ENCODE data around the gene GOLGA6L10. TPM values are rescaled to one million over a fixed set of nuclear protein-coding genes. Genes with fewer than 3 reads are reported as not detected.
A peak's percentile ranks its signal among the peaks of the same experiment; 100 is the strongest.
"Not testable (repeated sequence)": the region's sequence is repeated elsewhere in the genome, so short reads cannot be mapped to it uniquely, and the experiment has no call there.

Gene GOLGA6L10
- total RNA-seq, 2 experiments from 2014 or later, result 0.97 to 1.6 TPM

DNA sequence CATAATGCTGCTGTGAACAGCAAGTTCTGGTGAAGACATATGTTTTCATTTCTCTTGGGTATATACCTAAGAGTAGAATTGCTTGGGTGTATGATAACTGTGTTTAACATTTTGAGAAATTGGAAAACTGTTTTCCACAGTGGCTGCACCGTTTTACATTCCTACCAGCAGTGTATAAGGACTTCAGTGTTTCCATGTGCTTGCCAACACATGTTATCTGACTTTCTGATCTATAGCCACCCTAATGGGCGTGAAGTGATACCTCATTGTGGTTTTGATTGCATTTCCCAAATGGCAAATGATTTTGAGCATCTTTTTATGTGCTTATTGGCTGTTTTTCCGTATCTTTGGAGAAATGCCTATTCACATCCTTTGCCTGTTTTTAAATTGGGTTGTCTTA lies 18.5 kb upstream of the GOLGA6L10 start:
- POLR2A ChIA-PET; H3K27me3 Mint-ChIP-seq; H3K27ac Mint-ChIP-seq; intact Hi-C loops (cut with DNase I, micrococcal nuclease); H3K4me3 Mint-ChIP-seq; CTCF ChIA-PET; ATAC-seq; H3K4me1 Mint-ChIP-seq; H3K9me3 Mint-ChIP-seq (ENCODE audit: low read depth); H3K36me3 Mint-ChIP-seq (ENCODE audit: low read depth); DNase-seq: not testable (repeated sequence)

DNA sequence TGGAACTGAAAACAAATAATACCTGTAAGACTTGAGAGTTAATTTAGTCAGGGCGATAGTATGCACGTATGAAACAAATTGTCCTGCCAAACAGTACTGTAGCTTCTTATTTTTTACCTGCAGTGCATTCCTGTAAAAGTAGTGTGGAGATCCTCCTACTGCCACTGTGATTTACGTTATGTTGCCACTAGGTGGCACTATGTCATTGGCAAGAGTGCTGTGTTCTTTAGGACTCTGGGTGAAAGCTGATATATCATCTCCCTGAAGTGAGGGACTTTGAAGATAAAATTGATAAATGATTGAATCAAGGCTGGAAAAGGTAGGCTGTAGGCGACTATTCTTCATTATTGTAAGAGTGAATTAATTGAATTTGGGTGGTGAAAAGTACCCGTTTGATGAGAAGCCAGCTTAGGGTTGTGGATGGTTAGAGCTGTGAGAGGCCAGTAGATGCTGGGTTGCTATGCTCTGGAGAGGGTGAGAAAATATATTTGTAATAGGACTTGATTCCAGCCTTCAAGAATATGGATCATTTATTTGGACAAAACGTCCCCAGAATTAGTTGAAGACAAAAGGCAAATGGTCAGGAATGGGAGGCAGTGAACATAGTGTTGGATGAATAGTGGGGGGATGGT lies 16.5 kb upstream of the GOLGA6L10 start:
- H3K9me3 Mint-ChIP-seq (ENCODE audit: low read depth); H3K27me3 Mint-ChIP-seq; H3K4me1 Mint-ChIP-seq; intact Hi-C loops (cut with DNase I, micrococcal nuclease); H3K4me3 Mint-ChIP-seq; CTCF ChIA-PET; POLR2A ChIA-PET; H3K36me3 Mint-ChIP-seq (ENCODE audit: low read depth); H3K27ac Mint-ChIP-seq: not testable (repeated sequence)
- peak; percentile 52 for DNase-seq
- peak; percentile 98 for ATAC-seq

DNA sequence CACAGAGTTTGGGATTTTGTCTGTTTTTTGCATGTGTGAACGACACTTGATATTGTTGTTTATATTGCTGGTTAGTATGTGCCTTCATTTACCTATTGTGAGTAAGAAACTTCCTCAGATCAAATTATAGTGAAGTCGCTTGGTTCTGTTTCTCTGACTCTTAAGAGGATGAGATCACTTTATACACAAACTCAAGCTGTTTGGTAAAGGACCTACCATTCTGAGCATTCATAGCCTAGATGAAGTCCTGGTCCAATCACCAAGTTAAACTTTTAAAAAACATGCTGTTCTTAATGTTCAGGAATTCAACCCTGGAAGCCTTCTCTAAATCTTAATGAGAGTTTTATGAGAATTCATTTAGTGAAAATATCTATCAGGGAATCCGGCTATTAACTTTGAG lies 15.3 kb upstream of the GOLGA6L10 start:
- DNase-seq; H3K4me3 Mint-ChIP-seq; H3K36me3 Mint-ChIP-seq (ENCODE audit: low read depth); H3K27me3 Mint-ChIP-seq; H3K4me1 Mint-ChIP-seq; CTCF ChIA-PET; H3K27ac Mint-ChIP-seq; intact Hi-C loops (cut with DNase I, micrococcal nuclease); H3K9me3 Mint-ChIP-seq (ENCODE audit: low read depth); POLR2A ChIA-PET; ATAC-seq: not testable (repeated sequence)

DNA sequence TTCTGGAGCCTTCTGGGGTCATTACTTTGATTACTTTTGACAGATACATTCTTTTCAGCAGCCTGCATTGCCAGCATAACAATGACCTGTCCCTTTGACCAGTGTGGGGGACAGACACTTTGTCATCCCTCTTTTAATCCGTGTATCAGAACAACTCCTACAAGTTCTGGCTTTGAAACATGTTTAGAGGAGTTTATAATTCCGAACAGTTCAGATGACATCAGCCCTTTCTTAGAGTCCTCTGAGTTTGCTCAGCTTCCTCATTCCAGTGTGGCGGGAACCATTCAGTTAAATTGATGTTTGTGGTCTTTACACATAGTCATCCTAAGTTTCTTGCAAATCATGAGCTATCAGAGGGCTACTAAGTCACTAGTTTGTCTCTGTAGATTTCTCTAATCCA lies 13.5 kb upstream of the GOLGA6L10 start:
- intact Hi-C loops (cut with DNase I, micrococcal nuclease); H3K9me3 Mint-ChIP-seq (ENCODE audit: low read depth); DNase-seq; H3K27ac Mint-ChIP-seq; CTCF ChIA-PET; H3K4me3 Mint-ChIP-seq; ATAC-seq; H3K36me3 Mint-ChIP-seq (ENCODE audit: low read depth); POLR2A ChIA-PET; H3K27me3 Mint-ChIP-seq; H3K4me1 Mint-ChIP-seq: not testable (repeated sequence)

DNA sequence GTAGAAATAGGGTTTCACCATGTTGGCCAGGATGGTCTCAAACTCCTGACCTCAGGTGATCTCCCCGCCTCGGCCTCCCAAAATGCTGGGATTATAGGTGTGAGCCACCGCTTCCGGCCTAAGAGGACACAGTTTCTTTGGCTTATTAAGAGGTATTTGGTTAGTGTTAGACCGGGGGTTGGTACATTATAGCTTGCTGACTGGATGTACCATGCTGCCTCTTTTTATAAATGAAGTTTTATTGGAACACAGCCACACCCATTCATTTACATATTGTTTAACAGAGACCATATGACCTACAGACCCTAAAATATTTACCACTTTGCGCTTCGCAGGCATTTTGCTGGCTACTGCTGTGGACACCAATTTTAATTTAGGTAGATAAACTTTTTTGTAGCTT lies 11.3 kb upstream of the GOLGA6L10 start:
- H3K4me1 Mint-ChIP-seq; H3K9me3 Mint-ChIP-seq (ENCODE audit: low read depth); DNase-seq; POLR2A ChIA-PET; H3K27ac Mint-ChIP-seq; H3K4me3 Mint-ChIP-seq; H3K36me3 Mint-ChIP-seq (ENCODE audit: low read depth); H3K27me3 Mint-ChIP-seq; ATAC-seq; intact Hi-C loops (cut with DNase I, micrococcal nuclease); CTCF ChIA-PET: not testable (repeated sequence)

DNA sequence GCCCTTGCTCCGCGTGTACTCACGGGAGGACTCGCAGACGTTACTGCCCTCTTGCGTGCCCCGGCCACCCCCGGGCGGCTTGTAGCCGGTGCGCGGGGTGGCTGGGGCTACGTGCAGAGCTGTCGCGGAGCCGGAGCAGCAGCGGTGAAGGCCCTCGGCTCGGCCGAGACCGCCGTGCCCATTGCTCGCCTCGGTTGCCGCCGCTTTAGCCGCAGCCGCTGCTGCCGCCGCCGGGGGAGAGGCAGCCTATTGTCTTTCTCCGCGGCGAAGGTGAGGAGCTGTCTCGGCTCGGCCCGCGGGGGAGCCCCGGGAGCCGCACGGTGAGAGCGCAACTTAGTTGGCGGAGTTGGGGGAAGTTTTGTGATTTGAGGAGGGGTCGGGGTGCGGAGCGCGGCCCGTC lies 5.8 kb upstream of the GOLGA6L10 start:
- POLR2A ChIA-PET; H3K27me3 Mint-ChIP-seq; H3K36me3 Mint-ChIP-seq (ENCODE audit: low read depth); DNase-seq; H3K4me3 Mint-ChIP-seq; ATAC-seq; intact Hi-C loops (cut with DNase I, micrococcal nuclease); H3K27ac Mint-ChIP-seq; H3K9me3 Mint-ChIP-seq (ENCODE audit: low read depth); H3K4me1 Mint-ChIP-seq; CTCF ChIA-PET: not testable (repeated sequence)

DNA sequence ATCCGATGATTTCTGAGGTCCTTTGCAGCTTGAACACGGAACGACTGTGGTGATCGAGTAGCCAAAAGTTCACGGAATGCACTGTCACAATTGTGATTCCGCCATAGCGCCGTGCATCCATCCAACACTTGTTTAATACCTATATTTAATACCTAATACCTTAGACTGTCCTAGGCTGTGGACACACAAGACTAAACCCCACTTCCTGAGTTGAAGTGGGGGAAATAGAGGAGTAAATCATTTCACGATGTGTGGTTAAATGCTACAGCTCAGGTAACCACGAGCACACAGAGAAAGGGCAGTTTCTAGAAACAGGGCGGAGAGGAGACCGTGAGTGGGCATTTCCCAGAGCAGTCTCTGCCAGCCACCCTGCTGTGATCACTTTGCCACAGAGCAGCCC lies 5.3 kb upstream of the GOLGA6L10 start:
- H3K4me1 Mint-ChIP-seq; H3K27ac Mint-ChIP-seq; intact Hi-C loops (cut with DNase I, micrococcal nuclease); H3K4me3 Mint-ChIP-seq; H3K36me3 Mint-ChIP-seq (ENCODE audit: low read depth); ATAC-seq; H3K27me3 Mint-ChIP-seq; POLR2A ChIA-PET; DNase-seq; CTCF ChIA-PET; H3K9me3 Mint-ChIP-seq (ENCODE audit: low read depth): not testable (repeated sequence)

DNA sequence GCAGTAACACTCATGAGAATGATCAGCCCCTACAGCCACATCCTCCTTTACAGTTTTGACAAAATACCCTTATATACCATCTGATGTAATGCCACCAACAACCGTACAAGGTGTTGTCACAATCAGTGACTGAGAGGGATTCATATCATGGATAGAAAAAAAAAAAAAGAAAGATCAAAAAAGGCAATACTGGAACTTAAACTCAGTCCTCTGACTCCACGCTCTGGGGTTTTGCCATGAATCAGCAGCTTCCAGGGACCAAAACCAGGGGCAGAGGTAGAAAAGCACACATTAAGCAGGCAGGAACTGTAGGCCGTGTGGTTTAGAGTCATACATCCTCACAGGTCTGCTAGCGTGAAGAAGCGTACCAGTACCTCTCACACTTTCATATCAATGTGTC lies 1.6 kb downstream of the GOLGA6L10 start:
- peak; percentile 62 for DNase-seq
- H3K9me3 Mint-ChIP-seq (ENCODE audit: low read depth); H3K4me1 Mint-ChIP-seq; H3K4me3 Mint-ChIP-seq; H3K36me3 Mint-ChIP-seq (ENCODE audit: low read depth); CTCF ChIA-PET; ATAC-seq; intact Hi-C loops (cut with DNase I, micrococcal nuclease); POLR2A ChIA-PET; H3K27ac Mint-ChIP-seq; H3K27me3 Mint-ChIP-seq: not testable (repeated sequence)

DNA sequence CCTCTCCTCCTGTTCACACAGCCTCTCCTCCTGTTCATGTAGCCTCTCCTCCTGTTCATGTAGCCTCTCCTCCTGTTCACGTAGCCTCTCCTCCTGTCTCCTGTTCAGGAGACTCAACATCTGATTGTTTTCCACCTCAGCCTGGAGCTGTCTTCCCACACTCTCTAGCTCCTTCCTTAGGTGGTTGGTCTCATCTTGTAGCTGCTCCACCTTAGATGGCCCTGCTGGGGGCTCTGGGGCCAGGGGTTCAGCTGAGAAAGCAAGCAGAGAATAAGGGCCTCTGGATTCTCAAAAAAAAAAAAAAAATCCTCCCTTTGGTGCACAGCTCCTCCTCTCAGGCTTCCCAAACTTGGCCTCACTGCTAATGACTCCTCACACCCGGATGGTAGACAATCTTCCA lies 4.1 kb downstream of the GOLGA6L10 start:
- intact Hi-C loops (cut with DNase I, micrococcal nuclease); H3K27me3 Mint-ChIP-seq; DNase-seq; H3K9me3 Mint-ChIP-seq (ENCODE audit: low read depth); ATAC-seq; H3K4me3 Mint-ChIP-seq; H3K4me1 Mint-ChIP-seq; H3K36me3 Mint-ChIP-seq (ENCODE audit: low read depth); POLR2A ChIA-PET; CTCF ChIA-PET; H3K27ac Mint-ChIP-seq: not testable (repeated sequence)

DNA sequence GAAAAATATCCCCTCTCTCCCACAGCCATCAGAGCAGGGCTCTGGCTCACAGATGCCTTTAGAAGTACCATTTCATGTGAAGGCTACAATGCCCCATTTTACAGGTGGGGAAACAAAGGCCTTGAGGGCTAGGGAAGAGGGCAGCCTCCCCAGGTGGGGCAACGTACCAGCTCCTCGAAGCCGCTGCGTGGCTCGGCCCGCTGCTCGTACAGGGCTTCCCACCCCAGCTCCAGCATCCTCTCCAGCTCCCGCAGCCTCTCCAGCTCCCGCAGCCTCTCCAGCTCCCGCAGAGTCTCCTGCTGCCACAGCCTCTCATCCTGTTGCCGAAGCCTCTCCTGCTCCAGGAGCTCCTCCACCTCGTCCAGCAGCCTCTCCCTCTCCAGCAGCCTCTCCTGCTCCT lies 4.9 kb downstream of the GOLGA6L10 start:
- POLR2A ChIA-PET; CTCF ChIA-PET; H3K27me3 Mint-ChIP-seq; DNase-seq; H3K4me1 Mint-ChIP-seq; H3K36me3 Mint-ChIP-seq (ENCODE audit: low read depth); ATAC-seq; H3K27ac Mint-ChIP-seq; H3K4me3 Mint-ChIP-seq; intact Hi-C loops (cut with DNase I, micrococcal nuclease); H3K9me3 Mint-ChIP-seq (ENCODE audit: low read depth): not testable (repeated sequence)

DNA sequence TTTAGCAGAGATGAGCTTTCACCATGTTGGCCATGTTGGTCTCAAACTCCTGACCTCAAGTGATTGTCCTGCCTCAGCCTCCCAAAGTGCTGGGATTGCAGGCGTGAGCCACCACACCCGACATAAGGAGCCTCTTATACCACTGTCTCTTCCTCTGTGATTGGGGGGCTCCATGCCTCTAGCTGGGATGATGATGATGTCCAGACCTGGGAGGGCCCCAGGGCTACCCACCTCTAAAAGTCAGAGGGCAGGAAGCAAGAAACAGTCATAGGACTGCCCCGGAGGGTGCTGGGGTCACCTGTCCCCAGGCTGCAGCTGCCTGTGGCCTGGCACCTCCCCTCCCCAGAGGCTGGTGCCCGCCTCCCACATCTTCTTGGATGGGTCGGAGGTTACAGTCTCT lies 5.4 kb downstream of the GOLGA6L10 start:
- CTCF ChIA-PET; intact Hi-C loops (cut with DNase I, micrococcal nuclease); H3K4me3 Mint-ChIP-seq; DNase-seq; H3K9me3 Mint-ChIP-seq (ENCODE audit: low read depth); POLR2A ChIA-PET; H3K4me1 Mint-ChIP-seq; ATAC-seq; H3K36me3 Mint-ChIP-seq (ENCODE audit: low read depth); H3K27ac Mint-ChIP-seq; H3K27me3 Mint-ChIP-seq: not testable (repeated sequence)

DNA sequence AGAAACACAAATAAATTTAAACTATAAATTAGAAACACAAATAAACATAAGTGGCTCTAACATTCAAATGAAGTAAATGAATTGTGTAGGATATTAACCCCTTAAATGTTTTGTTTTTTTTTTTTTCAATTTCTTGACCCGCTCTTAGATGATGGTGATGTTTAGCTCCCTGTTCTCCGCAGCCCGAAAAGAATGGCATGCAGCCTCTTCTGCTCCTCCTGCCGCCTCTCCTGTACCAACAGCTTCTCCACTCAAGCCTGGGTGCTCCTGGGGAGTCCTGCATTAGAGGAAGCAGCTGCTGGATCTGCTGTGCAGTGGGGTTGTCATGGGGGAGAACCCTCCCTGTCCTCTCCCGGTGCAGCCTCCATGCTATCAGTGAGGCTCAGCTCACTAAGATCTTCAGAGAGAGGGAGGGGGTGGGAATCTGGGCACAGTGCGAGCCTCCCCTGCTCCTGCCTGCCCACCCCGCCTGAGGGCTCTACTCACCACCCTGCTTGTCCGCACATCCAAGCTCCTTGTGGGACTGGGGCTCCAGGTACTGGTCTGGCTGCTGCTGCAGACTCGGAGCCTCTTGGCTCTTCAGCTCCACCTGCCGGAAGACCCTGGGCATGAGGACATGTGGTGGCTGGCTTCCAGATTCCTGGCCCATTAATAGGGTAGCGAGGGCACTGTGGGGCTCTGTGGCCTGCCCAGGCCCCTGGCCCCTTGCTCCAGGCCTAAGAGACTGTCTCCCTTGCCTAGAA lies 6.5 kb downstream of the GOLGA6L10 start:
- ATAC-seq; H3K36me3 Mint-ChIP-seq (ENCODE audit: low read depth); H3K27ac Mint-ChIP-seq; H3K9me3 Mint-ChIP-seq (ENCODE audit: low read depth); POLR2A ChIA-PET; H3K4me3 Mint-ChIP-seq; intact Hi-C loops (cut with DNase I, micrococcal nuclease); CTCF ChIA-PET; H3K4me1 Mint-ChIP-seq; H3K27me3 Mint-ChIP-seq: not testable (repeated sequence)
- peak; percentile 58 for DNase-seq
